Measurements from ENCODE around the gene TBC1D24. TPM values are rescaled to one million over a fixed set of nuclear protein-coding genes. Genes with fewer than 3 reads are reported as not detected.
A peak's percentile ranks its signal among the peaks of the same experiment; 100 is the strongest.

The TBC1D24 gene
- total and polyA plus RNA-seq, 2 experiments from 2014 or later: 5.4 to 21.0 TPM

DNA sequence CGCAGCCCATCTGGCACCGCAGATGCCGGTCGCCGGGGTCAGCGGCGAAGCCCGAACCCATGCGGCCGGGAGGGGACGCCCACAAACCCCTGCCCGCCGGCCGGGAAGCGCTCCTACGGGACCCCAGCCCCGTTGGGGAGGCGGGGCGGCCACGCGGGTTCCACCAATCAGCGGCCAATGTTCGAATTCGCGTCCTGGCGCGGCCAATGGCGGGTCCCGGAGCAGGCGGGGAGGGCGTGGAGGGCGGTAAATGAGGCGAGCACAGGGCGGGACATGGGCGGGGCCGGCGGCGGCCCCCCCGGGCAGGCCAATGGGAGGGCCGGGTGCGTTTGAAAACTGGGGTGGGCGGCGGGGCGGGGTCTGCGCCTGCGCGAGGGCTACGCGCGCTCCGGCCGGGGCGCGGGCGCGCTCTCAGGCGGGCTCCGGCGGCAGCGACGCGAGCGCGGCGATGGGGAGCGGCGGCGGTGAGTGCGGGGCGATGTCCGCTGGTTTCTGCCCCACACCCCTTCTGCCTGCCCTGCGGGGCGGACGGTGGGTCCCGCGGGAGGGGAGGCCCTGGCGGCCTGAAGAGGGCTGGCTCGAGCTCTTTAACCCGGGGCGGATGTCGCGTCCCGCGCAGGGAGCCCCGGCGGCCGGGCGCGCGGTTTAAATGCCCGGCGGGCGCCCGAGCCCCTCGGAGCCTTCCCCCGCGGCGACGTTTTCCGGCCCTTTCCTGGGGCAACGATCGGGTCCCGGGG is 45.7 kb upstream of the TBC1D24 start, which contains the start of gene CCNF:
Gene CCNF (plus strand): TSS at position 414 of the 737 bp plus-strand sequence. CDS start 35 bp downstream, at position 449.
- H3K36me3 Mint-ChIP-seq (ENCODE audit: low read depth): peaks cover 40% of the 10 kb centered on the region
- H3K36me3 ChIP-seq (ENCODE audit: insufficient read depth): peaks cover 22% of the 10 kb centered on the region
- peak within 1 kb of the TSS; percentile 89 for H2AFZ ChIP-seq
- peaks cover 11% of the 10 kb centered on the region; the same call in 1 of the 2 replicates for H3K4me1 ChIP-seq (ENCODE audit: insufficient read depth)
- no peak within 1 kb of the TSS for H3K27ac Mint-ChIP-seq
- no peak within 1 kb of the TSS for H3K27ac ChIP-seq (ENCODE audit: low read depth)
- peak within 1 kb of the TSS; percentile 99 for H3K4me2 ChIP-seq
- H4K20me1 ChIP-seq (replicated peaks; ENCODE audit: insufficient read depth): peaks cover 19% of the 10 kb centered on the region
- peak within 1 kb of the TSS; percentile 92 for H3K4me3 Mint-ChIP-seq
- no peaks in the 10 kb centered on the region for H3K27me3 ChIP-seq (ENCODE audit: insufficient read depth)
- no peaks in the 10 kb centered on the region for H3K9me2 ChIP-seq (ENCODE audit: insufficient read depth)
- no peaks in the 10 kb centered on the region; the same call in 2 of the 3 replicates for H3K9me3 Mint-ChIP-seq
- TF ChIP-seq POLR2AphosphoS5 (IDR thresholded peaks at IDR 0.05; ENCODE audit: low read depth) (peak; percentile 81), JUNB (IDR thresholded peaks at IDR 0.05; ENCODE audit: unreplicated experiment) (no peak), CREB1 (CRISPR knock-in tag; IDR thresholded peaks at IDR 0.05; ENCODE audit: low read depth) (peak; percentile 52)
- peaks cover 21% of the 10 kb centered on the region for H3K27me3 Mint-ChIP-seq (ENCODE audit: insufficient read depth, low read depth, poor library complexity)
- ATAC-seq (peak; percentile 89), DNase-seq (ENCODE audit: low spot score) (peak; percentile 98)
- H3K4me1 Mint-ChIP-seq: peaks cover 21% of the 10 kb centered on the region
- H3K79me2 ChIP-seq (replicated peaks; ENCODE audit: insufficient read depth): peaks cover 27% of the 10 kb centered on the region
- 0 out of 2 replicates have a peak, but pooled peaks cover 17% of the 10 kb centered on the region for H3F3A ChIP-seq (replicated peaks; ENCODE audit: low read depth)
- peak within 1 kb of the TSS; percentile 98 for H3K4me3 ChIP-seq

DNA sequence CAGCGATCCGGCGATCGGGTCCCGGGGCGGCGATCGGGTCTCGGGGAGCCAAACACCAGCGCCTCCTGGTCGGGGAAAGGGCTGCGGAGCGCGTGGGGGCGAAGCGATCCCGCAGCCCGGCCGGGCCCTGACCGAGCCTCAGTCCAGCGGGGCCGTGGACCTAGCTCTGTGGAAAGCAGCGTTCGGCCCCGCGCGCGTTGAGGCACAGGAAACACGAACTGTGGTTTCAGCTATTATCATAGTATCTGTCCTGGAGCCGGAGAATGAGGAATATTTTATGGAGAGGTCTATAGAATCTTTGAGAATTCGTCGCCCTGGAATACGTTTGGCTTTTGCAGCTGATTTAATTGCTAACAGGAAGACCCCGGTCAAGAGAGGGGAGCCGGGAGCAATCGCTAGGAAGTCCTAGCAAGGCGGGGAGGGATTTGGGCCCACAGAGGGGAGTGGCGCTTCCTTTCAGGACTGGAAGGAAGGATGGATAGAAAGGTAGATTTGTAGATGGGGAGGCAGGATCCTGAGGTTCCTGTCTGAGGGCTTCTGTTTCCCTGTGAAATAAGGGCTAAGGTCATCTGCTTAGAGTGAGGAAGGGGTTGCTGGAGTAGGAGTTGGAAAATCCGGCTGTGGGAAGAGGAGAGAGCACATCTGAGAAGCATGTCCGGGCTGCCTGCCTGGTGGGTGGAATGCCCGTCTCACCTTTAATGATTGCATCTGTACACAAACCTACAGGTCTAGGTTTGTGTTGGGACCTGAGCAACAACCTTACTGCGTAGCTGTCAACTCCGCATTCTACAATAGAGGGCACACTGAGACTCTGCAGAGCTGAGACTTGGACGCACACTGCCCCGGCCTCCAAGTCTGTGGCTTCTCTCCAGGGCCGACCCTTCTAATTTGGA is 44.9 kb upstream of the TBC1D24 start:
- H3K4me3 ChIP-seq: peak overlapping the region; percentile 98
- H3K36me3 Mint-ChIP-seq (ENCODE audit: low read depth): peaks cover 44% of the 10 kb centered on the region
- no peaks in the 10 kb centered on the region for H3K27me3 ChIP-seq (ENCODE audit: insufficient read depth)
- H2AFZ ChIP-seq: peak overlapping the region; percentile 89
- H3K4me1 Mint-ChIP-seq: peaks cover 21% of the 10 kb centered on the region
- ATAC-seq: peak; percentile 1; the same call in 2 of the 3 replicates
- H3K27ac Mint-ChIP-seq: no peak overlapping the region
- peaks cover 18% of the 10 kb centered on the region for H3K27me3 Mint-ChIP-seq (ENCODE audit: insufficient read depth, low read depth, poor library complexity)
- H3K4me3 Mint-ChIP-seq: peak overlapping the region; percentile 92
- H4K20me1 ChIP-seq (replicated peaks; ENCODE audit: insufficient read depth): peaks cover 20% of the 10 kb centered on the region
- H3F3A ChIP-seq (replicated peaks; ENCODE audit: low read depth): 0 out of 2 replicates have a peak, but pooled peaks cover 17% of the 10 kb centered on the region
- DNase-seq (ENCODE audit: low spot score): peak; percentile 51
- H3K79me2 ChIP-seq (replicated peaks; ENCODE audit: insufficient read depth): peaks cover 27% of the 10 kb centered on the region
- H3K4me2 ChIP-seq: peak overlapping the region; percentile 99
- H3K4me1 ChIP-seq (ENCODE audit: insufficient read depth): peaks cover 11% of the 10 kb centered on the region; the same call in 1 of the 2 replicates
- no peaks in the 10 kb centered on the region for H3K9me2 ChIP-seq (ENCODE audit: insufficient read depth)
- no peaks in the 10 kb centered on the region; the same call in 2 of the 3 replicates for H3K9me3 Mint-ChIP-seq
- no peak overlapping the region for H3K27ac ChIP-seq (ENCODE audit: low read depth)
- peaks cover 25% of the 10 kb centered on the region for H3K36me3 ChIP-seq (ENCODE audit: insufficient read depth)
- no peak for TF ChIP-seq EZH2phosphoT487 (IDR thresholded peaks at IDR 0.05; ENCODE audit: unreplicated experiment)
- TF ChIP-seq POLR2AphosphoS5 (IDR thresholded peaks at IDR 0.05; ENCODE audit: low read depth): no peak
- no peak for TF ChIP-seq CREB1 (CRISPR knock-in tag; IDR thresholded peaks at IDR 0.05; ENCODE audit: low read depth)
- no peak for TF ChIP-seq NANOG (IDR thresholded peaks at IDR 0.05; ENCODE audit: borderline replicate concordance)
- no peak for TF ChIP-seq JUNB (IDR thresholded peaks at IDR 0.05; ENCODE audit: unreplicated experiment)
- TF ChIP-seq, protein P1, sequence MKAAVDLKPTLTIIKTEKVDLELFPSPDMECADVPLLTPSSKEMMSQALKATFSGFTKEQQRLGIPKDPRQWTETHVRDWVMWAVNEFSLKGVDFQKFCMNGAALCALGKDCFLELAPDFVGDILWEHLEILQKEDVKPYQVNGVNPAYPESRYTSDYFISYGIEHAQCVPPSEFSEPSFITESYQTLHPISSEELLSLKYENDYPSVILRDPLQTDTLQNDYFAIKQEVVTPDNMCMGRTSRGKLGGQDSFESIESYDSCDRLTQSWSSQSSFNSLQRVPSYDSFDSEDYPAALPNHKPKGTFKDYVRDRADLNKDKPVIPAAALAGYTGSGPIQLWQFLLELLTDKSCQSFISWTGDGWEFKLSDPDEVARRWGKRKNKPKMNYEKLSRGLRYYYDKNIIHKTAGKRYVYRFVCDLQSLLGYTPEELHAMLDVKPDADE (IDR thresholded peaks at IDR 0.05): no peak
- no peak for TF ChIP-seq ZNF114 (CRISPR knock-in tag; IDR thresholded peaks at IDR 0.05)
- no peak for TF ChIP-seq STAT1 (IDR thresholded peaks at IDR 0.05; ENCODE audit: unreplicated experiment)
- no peak for TF ChIP-seq ZNF331 (CRISPR knock-in tag; IDR thresholded peaks at IDR 0.05; ENCODE audit: low read depth)
- no peak for TF ChIP-seq EZH2 (IDR thresholded peaks at IDR 0.05; ENCODE audit: low read depth, unreplicated experiment)
- TF ChIP-seq CTCF (conservative IDR thresholded peaks at IDR 0.05; ENCODE audit: low read depth in 2 of 2): no peak; a peak in 1 of 4 replicates
